HEK293 (cell line): ENCODE data around the gene CACNA2D1.

Experiments used
- CTCF ChIA-PET: fragments of 350-600 bp; formaldehyde crosslinking; extraction: SDS; loops from one replicate; lab custom pipeline; 2021; ENCODE audit warnings: antibody characterized with exemption; lab: Yijun Ruan, JAX
- POLR2A ChIA-PET: fragments of 300-600 bp; formaldehyde crosslinking; extraction: SDS; loops from one replicate; lab custom pipeline; 2020; ENCODE audit warnings: antibody characterized with exemption, inconsistent platforms; lab: Yijun Ruan, JAX
- H3K27ac ChIP-seq: fragments of 200-500 bp; sonication (Bioruptor generic); 2 replicates; pipeline ENCODE4 v1.5.1; 2014; ENCODE audit warnings: low read depth, low read length, control low read depth, inconsistent platforms; ENCODE audit errors: extremely low read depth
- H3K36me3 ChIP-seq, 2 experiments: fragments of 200-500 bp in 1 of 2; sonication (Bioruptor generic) in 1 of 2; 1 replicate in 1 of 2; 2 replicates in 1 of 2; pipeline ENCODE4 v1.5.1; 2014 to 2017; ENCODE audit warnings: inconsistent platforms in 2 of 2, low read length in 2 of 2; ENCODE audit not compliant: control insufficient read depth in 2 of 2, insufficient read depth in 1 of 2
- H3K4me1 ChIP-seq: fragments of 200-500 bp; sonication (Bioruptor generic); 2 replicates; pipeline ENCODE4 v1.5.1; 2014; ENCODE audit warnings: mild to moderate bottlenecking, low read length, inconsistent platforms; ENCODE audit not compliant: control insufficient read depth, insufficient read depth
- H3K4me3 ChIP-seq: 2 replicates; pipeline ENCODE4 v1.5.1; 2011; ENCODE audit warnings: low read depth, mild to moderate bottlenecking, control low read depth, low read length, moderate library complexity
- H3K9me3 ChIP-seq: fragments of 200-500 bp; sonication (Bioruptor generic); 2 replicates; pipeline ENCODE4 v1.5.1; 2014; ENCODE audit warnings: low read depth, low read length, inconsistent platforms; ENCODE audit not compliant: control insufficient read depth, insufficient read depth
- GLI4 ChIP-seq: fragments of 450-650 bp; formaldehyde crosslinking; IDR thresholded peaks from 2 replicates; pipeline ENCODE4 v1.5.1; 2016; ENCODE audit warnings: missing biosample characterization, missing genetic modification characterization
- KLF8 ChIP-seq: fragments of 450-650 bp; formaldehyde crosslinking; IDR thresholded peaks from 2 replicates; pipeline ENCODE4 v1.5.1; 2016; ENCODE audit warnings: missing biosample characterization, missing genetic modification characterization
- KLF9 ChIP-seq: fragments of 450-650 bp; formaldehyde crosslinking; IDR thresholded peaks from 2 replicates; pipeline ENCODE4 v1.5.1; 2016; ENCODE audit warnings: missing biosample characterization, missing genetic modification characterization, low read depth
- PRDM2 ChIP-seq: fragments of 450-650 bp; formaldehyde crosslinking; IDR thresholded peaks from 2 replicates; pipeline ENCODE4 v1.5.1; 2016; ENCODE audit warnings: missing biosample characterization, missing genetic modification characterization, borderline replicate concordance
- ZBTB1 ChIP-seq: fragments of 450-650 bp; formaldehyde crosslinking; IDR thresholded peaks from 2 replicates; pipeline ENCODE4 v1.5.1; 2016; ENCODE audit warnings: missing biosample characterization, missing genetic modification characterization
- ZBTB21 ChIP-seq: fragments of 450-650 bp; formaldehyde crosslinking; IDR thresholded peaks from 2 replicates; pipeline ENCODE4 v1.5.1; 2017; ENCODE audit warnings: missing biosample characterization, missing genetic modification characterization
- ZBTB7A ChIP-seq: fragments of 450-650 bp; formaldehyde crosslinking; IDR thresholded peaks from 2 replicates; pipeline ENCODE4 v1.5.1; 2016; ENCODE audit warnings: low read depth, missing biosample characterization, missing genetic modification characterization
- ZNF112 ChIP-seq: fragments of 450-650 bp; formaldehyde crosslinking; IDR thresholded peaks from 2 replicates; pipeline ENCODE4 v1.5.0; 2017; ENCODE audit warnings: missing biosample characterization, missing genetic modification characterization
- ZNF114 ChIP-seq: fragments of 450-650 bp; formaldehyde crosslinking; IDR thresholded peaks from 2 replicates; pipeline ENCODE4 v1.5.0; 2017; ENCODE audit warnings: missing biosample characterization, missing genetic modification characterization
- ZNF148 ChIP-seq: fragments of 450-650 bp; formaldehyde crosslinking; IDR thresholded peaks from 2 replicates; pipeline ENCODE4 v1.5.0; 2017; ENCODE audit warnings: missing biosample characterization, missing genetic modification characterization, borderline replicate concordance
- ZNF211 ChIP-seq: fragments of 450-650 bp; formaldehyde crosslinking; IDR thresholded peaks from 2 replicates; pipeline ENCODE4 v1.5.1; 2016; ENCODE audit warnings: low read depth, missing biosample characterization, missing genetic modification characterization
- ZNF221 ChIP-seq: fragments of 450-650 bp; formaldehyde crosslinking; IDR thresholded peaks from 2 replicates; pipeline ENCODE4 v1.5.1; 2017; ENCODE audit warnings: missing biosample characterization, missing genetic modification characterization, borderline replicate concordance
- ZNF324 ChIP-seq: fragments of 450-650 bp; formaldehyde crosslinking; IDR thresholded peaks from 2 replicates; pipeline ENCODE4 v1.5.1; 2016; ENCODE audit warnings: missing biosample characterization, missing genetic modification characterization
- ZNF398 ChIP-seq: fragments of 450-650 bp; formaldehyde crosslinking; IDR thresholded peaks from 2 replicates; pipeline ENCODE4 v1.5.1; 2017; ENCODE audit warnings: missing biosample characterization, missing genetic modification characterization
- ZNF629 ChIP-seq: fragments of 450-650 bp; formaldehyde crosslinking; IDR thresholded peaks from 2 replicates; pipeline ENCODE4 v1.5.1; 2017; ENCODE audit warnings: missing biosample characterization, missing genetic modification characterization
- ZNF654 ChIP-seq: fragments of 450-650 bp; formaldehyde crosslinking; IDR thresholded peaks from 2 replicates; pipeline ENCODE4 v1.5.1; 2016; ENCODE audit warnings: low read depth, missing biosample characterization, missing genetic modification characterization
- ZNF785 ChIP-seq: fragments of 450-650 bp; formaldehyde crosslinking; IDR thresholded peaks from 2 replicates; pipeline ENCODE4 v1.5.1; 2016; ENCODE audit warnings: missing biosample characterization, missing genetic modification characterization

The CACNA2D1 gene

GRCh38 chr7:82179311-82179710 lies 264.3 kb downstream of the CACNA2D1 start (continued):
- TF ChIP-seq ZNF221 (tag by site-specific recombination): no peak
- no peak for TF ChIP-seq ZNF629 (tag by site-specific recombination)
- no peak for TF ChIP-seq PRDM2 (tag by site-specific recombination)
- TF ChIP-seq ZNF148 (tag by site-specific recombination): no peak

- no peaks in the 10 kb centered on the region for H3K9me3 ChIP-seq
- H3K4me3 ChIP-seq: no peak overlapping the region
- no peak overlapping the region for H3K27ac ChIP-seq
- TF ChIP-seq GLI4 (tag by site-specific recombination) (no peak), ZBTB1 (tag by site-specific recombination) (no peak), ZNF785 (tag by site-specific recombination) (no peak), ZNF112 (no peak)
- no peaks in the 10 kb centered on the region for H3K36me3 ChIP-seq
- H3K4me1 ChIP-seq: 0 out of 2 replicates have a peak, but pooled peaks cover 3% of the 10 kb centered on the region
- POLR2A ChIA-PET: no interaction called here
- CTCF ChIA-PET: interaction anchor here (0.9 kb wide), 1 partner anchor 10 kb away, joined by 5 read pairs; no protein-coding TSS in a partner anchor
Measured at GRCh38 chr7:82175319-82175718, 268.3 kb downstream of the CACNA2D1 start.

GRCh38 chr7:82173400-82174021 lies 270.1 kb downstream of the CACNA2D1 start:
- no peak overlapping the region for H3K4me3 ChIP-seq
- POLR2A ChIA-PET: no interaction called here
- CTCF ChIA-PET: interaction anchor here (1.1 kb wide), 1 partner anchor 11 kb away, joined by 3 read pairs; no protein-coding TSS in a partner anchor
- H3K27ac ChIP-seq: no peak overlapping the region
- TF ChIP-seq ZNF654 (tag by site-specific recombination) (peak; percentile 20; the same call in 1 of the 2 replicates), KLF8 (tag by site-specific recombination) (no peak)
- 0 out of 2 replicates have a peak, but pooled peaks cover 3% of the 10 kb centered on the region for H3K4me1 ChIP-seq
- no peaks in the 10 kb centered on the region for H3K36me3 ChIP-seq
- no peaks in the 10 kb centered on the region for H3K9me3 ChIP-seq

- ChIA-PET CTCF (interaction anchor here (1.4 kb wide), 1 partner anchor 399 kb away, joined by 4 read pairs; no protein-coding TSS in a partner anchor), POLR2A (no interaction called here)
- Histone ChIP-seq H3K9me3 (no peaks in the 10 kb centered on the region), H3K36me3 (no peaks in the 10 kb centered on the region), H3K4me1 (0 out of 2 replicates have a peak, but pooled peaks cover 3% of the 10 kb centered on the region), H3K27ac (no peak overlapping the region), H3K4me3 (no peak overlapping the region)
- TF ChIP-seq ZNF114 (tag by site-specific recombination): no peak
- TF ChIP-seq KLF9 (tag by site-specific recombination): no peak
- TF ChIP-seq ZNF324 (tag by site-specific recombination): no peak
- TF ChIP-seq ZNF211: no peak
- TF ChIP-seq ZBTB7A (tag by site-specific recombination): no peak
- no peak for TF ChIP-seq ZBTB21 (tag by site-specific recombination)
- no peak for TF ChIP-seq ZNF398 (tag by site-specific recombination)
Measured at GRCh38 chr7:82172881-82173280, 270.7 kb downstream of the CACNA2D1 start.
